Stimulated activated CD4-positive, alpha-beta T cell treated with anti-CD3 and anti-CD28 coated beads, Interleukin-15, amount 100 ng/mL, for 1 hour (primary cell): ENCODE data around the gene SNX22.
"Not testable (repeated sequence)": the region's sequence is repeated elsewhere in the genome, so short reads cannot be mapped to it uniquely, and the experiment has no call there.

Experiments used
- DNase-seq, 2 donors: peaks; one replicate each; pipeline ENCODE4 v3.0.0-alpha.2; 2020; ENCODE audit warnings: low read depth in 1 of 2, low spot score in 1 of 2

Gene SNX22

GRCh38 chr15:64151727-64152506 is at the start of gene SNX22:
Gene SNX22, plus strand, starts transcription at chr15:64151731. Its CDS starts 45 bp downstream, at chr15:64151776.
- peak in 1 of 2 donors; percentile 8 for DNase-seq

GRCh38 chr15:64102497-64102896 is 49.0 kb upstream of the SNX22 start:
- DNase-seq: no peak

GRCh38 chr15:64105113-64105704 is 46.3 kb upstream of the SNX22 start:
- no peak for DNase-seq

GRCh38 chr15:64107337-64107736 is 44.2 kb upstream of the SNX22 start:
- no peak for DNase-seq

GRCh38 chr15:64110108-64110701 is 41.3 kb upstream of the SNX22 start:
- DNase-seq: not testable (repeated sequence)

GRCh38 chr15:64110950-64111678 is 40.4 kb upstream of the SNX22 start:
- DNase-seq: no peak

GRCh38 chr15:64111679-64112050 is 39.9 kb upstream of the SNX22 start:
- no peak for DNase-seq

GRCh38 chr15:64112073-64112772 is 39.3 kb upstream of the SNX22 start:
- no peak for DNase-seq

- no peak for DNase-seq
These were observed 38.6 kb upstream of the SNX22 start for GRCh38 chr15:64112904-64113303.

GRCh38 chr15:64117759-64118487 is 33.6 kb upstream of the SNX22 start:
- no peak for DNase-seq

- DNase-seq: not testable (repeated sequence)
These were observed 31.2 kb upstream of the SNX22 start for GRCh38 chr15:64120322-64120721.

- DNase-seq: no peak
These were observed 29.9 kb upstream of the SNX22 start for GRCh38 chr15:64121614-64122013.

GRCh38 chr15:64122444-64122843 is 29.1 kb upstream of the SNX22 start:
- no peak for DNase-seq

GRCh38 chr15:64122936-64123351 is 28.6 kb upstream of the SNX22 start:
- no peak for DNase-seq

- DNase-seq: no peak
These were observed 25.6 kb upstream of the SNX22 start for GRCh38 chr15:64125978-64126377.

GRCh38 chr15:64127521-64128270 is 23.8 kb upstream of the SNX22 start:
- no peak for DNase-seq

- no peak for DNase-seq
These were observed 21.4 kb upstream of the SNX22 start for GRCh38 chr15:64130159-64130558.

- DNase-seq: no peak
These were observed 20.0 kb upstream of the SNX22 start for GRCh38 chr15:64131547-64131946.

- DNase-seq: no peak
These were observed 19.3 kb upstream of the SNX22 start for GRCh38 chr15:64132217-64132616.
